MCF 10A (cell line): ENCODE data around the gene MYOM1. TPM values are rescaled to one million over a fixed set of nuclear protein-coding genes. Genes with fewer than 3 reads are reported as not detected.
"Not testable (repeated sequence)": the region's sequence is repeated elsewhere in the genome, so short reads cannot be mapped to it uniquely, and the experiment has no call there.

ENCODE experiments used
- BruUV-seq: library from RNA; stranded (reverse); fragments of 400-500 nt; replicated peaks from 2 replicates; lab custom pipeline; 2021; lab: Mats Ljungman, UMichigan
- CTCF ChIA-PET: fragments of 300-600 bp; sonication (Branson Sonifier 250); formaldehyde crosslinking; extraction: SDS; loops from one replicate; lab custom pipeline; 2021; ENCODE audit warnings: antibody characterized with exemption, inconsistent platforms; lab: Yijun Ruan, JAX
- POLR2A ChIA-PET: fragments of 300-600, 350-650 bp; sonication (Branson Sonifier 250); formaldehyde crosslinking; extraction: SDS; loops from one replicate; lab custom pipeline; 2020; ENCODE audit warnings: antibody characterized with exemption, inconsistent platforms; lab: Yijun Ruan, JAX
- DNase-seq: peaks from one replicate; pipeline ENCODE4 v3.0.0-alpha.2; 2018; ENCODE audit not compliant: unreplicated experiment
- H3K27ac Mint-ChIP-seq: one replicate; pipeline ENCODE4 v1.8.0; 2022; ENCODE audit warnings: mild to moderate bottlenecking, low read depth, mixed read lengths; ENCODE audit not compliant: unreplicated experiment
- H3K27me3 Mint-ChIP-seq: one replicate; pipeline ENCODE4 v1.8.0; 2022; ENCODE audit warnings: mixed read lengths; ENCODE audit not compliant: insufficient read depth, unreplicated experiment
- H3K36me3 Mint-ChIP-seq: one replicate; pipeline ENCODE4 v1.8.0; 2022; ENCODE audit warnings: mild to moderate bottlenecking, moderate library complexity, mixed read lengths; ENCODE audit not compliant: insufficient read depth, unreplicated experiment
- H3K4me1 Mint-ChIP-seq: one replicate; pipeline ENCODE4 v1.8.0; 2022; ENCODE audit warnings: mixed read lengths; ENCODE audit not compliant: insufficient read depth, unreplicated experiment
- H3K4me3 Mint-ChIP-seq: one replicate; pipeline ENCODE4 v1.8.0; 2022; ENCODE audit warnings: mild to moderate bottlenecking, moderate library complexity, mixed read lengths; ENCODE audit not compliant: unreplicated experiment
- H3K9me3 Mint-ChIP-seq: one replicate; pipeline ENCODE4 v1.8.0; 2022; ENCODE audit warnings: mixed read lengths; ENCODE audit not compliant: unreplicated experiment
- CTCF ChIP-seq: fragments of 200-600 bp; IDR thresholded peaks from one replicate; pipeline ENCODE4 v1.8.0; 2022; ENCODE audit warnings: antibody characterized with exemption, mild to moderate bottlenecking; ENCODE audit not compliant: unreplicated experiment
- intact Hi-C: fragments of 100-400 bp; cut with micrococcal nuclease; formaldehyde crosslinking; loops from 2 replicates; pipeline ENCODE4 v1.14.1; 2022
- total RNA-seq: library from RNA; stranded (reverse); gene quantifications from 2 replicates; pipeline ENCODE4 v1.2.3, GENCODE V29; 2022

Gene MYOM1
- total RNA-seq, 1 experiment from 2014 or later, result 0.21 TPM

GRCh38 chr18:3081584-3081991, 138.2 kb downstream of the MYOM1 start:
- TF ChIP-seq CTCF, result no peak
- intact Hi-C loops, result no loop called here
- H3K27ac Mint-ChIP-seq, result no peak overlapping the region
- POLR2A ChIA-PET, result no interaction called here
- CTCF ChIA-PET, result interaction anchor here (1.1 kb wide), 1 partner anchor 19 kb away, joined by 5 read pairs; no protein-coding TSS in a partner anchor
- no peaks in the 10 kb centered on the region for H3K9me3 Mint-ChIP-seq
- H3K4me1 Mint-ChIP-seq, result no peaks in the 10 kb centered on the region
- BruUV-seq, result no TSS peak
- DNase-seq, result no peak
- no peaks in the 10 kb centered on the region for H3K36me3 Mint-ChIP-seq
- no peaks in the 10 kb centered on the region for H3K27me3 Mint-ChIP-seq
- no peak overlapping the region for H3K4me3 Mint-ChIP-seq

GRCh38 chr18:3079653-3080052, 140.1 kb downstream of the MYOM1 start:
- no peaks in the 10 kb centered on the region for H3K9me3 Mint-ChIP-seq
- CTCF ChIA-PET, result interaction anchor here (0.5 to 1.2 kb wide), 4 partner anchors 14 to 532 kb away, joined by 3 to 4 read pairs (median 4); no protein-coding TSS in a partner anchor
- intact Hi-C loops, result no loop called here
- POLR2A ChIA-PET, result interaction anchor here (1.0 kb wide), 1 partner anchor 9 kb away, joined by 5 read pairs; no protein-coding TSS in a partner anchor
- H3K36me3 Mint-ChIP-seq, result no peaks in the 10 kb centered on the region
- no TSS peak for BruUV-seq
- H3K27ac Mint-ChIP-seq, result no peak overlapping the region
- no peak for DNase-seq
- TF ChIP-seq CTCF, result no peak
- no peaks in the 10 kb centered on the region for H3K4me1 Mint-ChIP-seq
- H3K27me3 Mint-ChIP-seq, result no peaks in the 10 kb centered on the region
- H3K4me3 Mint-ChIP-seq, result no peak overlapping the region

DNA sequence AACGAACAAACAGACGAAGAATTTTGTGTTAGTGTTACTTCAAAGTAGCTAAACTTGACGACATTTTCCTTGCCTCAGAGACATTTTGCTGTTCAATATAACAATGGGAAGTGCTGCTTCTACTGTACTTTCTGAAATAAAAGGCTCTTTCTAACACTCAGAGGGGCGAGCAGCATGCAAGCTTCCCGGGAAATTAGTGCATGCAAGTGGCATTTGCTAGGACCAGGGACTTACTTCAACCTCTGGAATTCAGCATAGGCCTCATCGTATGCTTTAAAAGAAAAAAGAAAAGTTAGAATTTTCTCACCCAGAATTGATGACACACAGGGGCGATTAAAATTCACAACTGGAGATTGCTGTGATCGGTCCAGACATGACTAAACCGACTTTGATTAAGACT, 144.3 kb downstream of the MYOM1 start:
- Mint-ChIP-seq H3K9me3 (no peaks in the 10 kb centered on the region), H3K27ac (no peak overlapping the region), H3K4me3 (no peak overlapping the region), H3K4me1 (no peaks in the 10 kb centered on the region), H3K27me3 (no peaks in the 10 kb centered on the region), H3K36me3 (no peaks in the 10 kb centered on the region)
- CTCF ChIA-PET, result interaction anchor here (1.1 kb wide), 1 partner anchor 13 kb away, joined by 3 read pairs; no protein-coding TSS in a partner anchor
- POLR2A ChIA-PET, result interaction anchor here (1.1 kb wide), 1 partner anchor 172 kb away, joined by 3 read pairs; the partner anchor contains the start of gene MYL12A
- BruUV-seq, result no TSS peak
- DNase-seq, result no peak
- intact Hi-C loops, result no loop called here
- no peak for TF ChIP-seq CTCF

DNA sequence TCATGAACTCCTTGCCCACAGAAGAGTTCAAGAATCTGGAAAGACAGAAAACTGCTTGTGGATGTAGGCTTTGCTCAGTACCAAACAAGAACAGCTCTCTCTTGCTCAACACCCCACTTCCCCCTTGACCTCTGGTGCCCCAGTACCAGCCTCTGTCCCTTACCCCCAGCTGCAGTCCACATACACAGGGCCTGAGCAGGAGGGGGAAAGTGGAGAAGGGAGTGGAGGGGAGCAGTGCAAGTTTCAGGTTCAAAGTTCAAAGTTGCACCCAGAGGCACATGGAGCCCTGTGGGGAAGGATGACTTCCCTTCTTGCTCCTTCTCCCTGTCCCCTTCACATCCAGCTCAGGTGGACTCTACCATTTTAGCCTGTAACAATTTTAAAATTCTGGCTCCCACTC, 145.7 kb downstream of the MYOM1 start:
- ChIA-PET POLR2A (interaction anchor here (1.1 kb wide), 1 partner anchor 173 kb away, joined by 3 read pairs; the partner anchor contains the start of gene MYL12A), CTCF (interaction anchor here (0.8 to 1.1 kb wide), 3 partner anchors 10 to 55 kb away, joined by 3 read pairs; no protein-coding TSS in a partner anchor)
- Mint-ChIP-seq H3K27me3 (no peaks in the 10 kb centered on the region), H3K36me3 (no peaks in the 10 kb centered on the region), H3K4me3 (no peak overlapping the region), H3K9me3 (no peaks in the 10 kb centered on the region), H3K27ac (no peak overlapping the region), H3K4me1 (no peaks in the 10 kb centered on the region)
- TF ChIP-seq CTCF, result no peak
- intact Hi-C loops, result no loop called here
- BruUV-seq, result no TSS peak
- no peak for DNase-seq

DNA sequence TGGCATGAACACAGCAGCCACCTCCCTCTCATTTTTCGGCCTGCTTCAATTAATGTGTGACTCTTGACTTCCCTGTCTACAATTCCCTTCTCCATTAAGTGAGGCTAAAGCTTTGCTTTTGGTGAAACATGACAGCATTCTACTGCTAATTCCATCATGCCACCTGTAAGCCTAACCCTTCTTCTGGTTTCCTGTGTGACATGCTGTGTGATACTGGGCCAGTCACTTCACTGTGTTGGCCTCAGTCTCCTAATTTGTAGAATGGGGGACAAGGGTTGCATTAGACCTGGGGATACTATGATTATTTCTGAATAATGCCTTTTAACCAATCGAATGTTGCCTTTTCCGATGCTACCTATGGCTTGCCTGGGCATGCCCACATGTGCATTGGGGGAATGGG, 146.4 kb downstream of the MYOM1 start:
- POLR2A ChIA-PET, H3K27me3 Mint-ChIP-seq, H3K4me3 Mint-ChIP-seq, H3K4me1 Mint-ChIP-seq, H3K9me3 Mint-ChIP-seq, DNase-seq, BruUV-seq, H3K27ac Mint-ChIP-seq, H3K36me3 Mint-ChIP-seq, intact Hi-C loops: not testable (repeated sequence)
- CTCF ChIA-PET, result interaction anchor here (0.8 to 1.1 kb wide), 3 partner anchors 10 to 56 kb away, joined by 3 read pairs; no protein-coding TSS in a partner anchor
